ENCODE results near the gene SHQ1. TPM values are rescaled to one million over a fixed set of nuclear protein-coding genes. Genes with fewer than 3 reads are reported as not detected.

The SHQ1 gene
- total RNA-seq, 1 experiment from 2014 or later: 22.3 TPM

DNA sequence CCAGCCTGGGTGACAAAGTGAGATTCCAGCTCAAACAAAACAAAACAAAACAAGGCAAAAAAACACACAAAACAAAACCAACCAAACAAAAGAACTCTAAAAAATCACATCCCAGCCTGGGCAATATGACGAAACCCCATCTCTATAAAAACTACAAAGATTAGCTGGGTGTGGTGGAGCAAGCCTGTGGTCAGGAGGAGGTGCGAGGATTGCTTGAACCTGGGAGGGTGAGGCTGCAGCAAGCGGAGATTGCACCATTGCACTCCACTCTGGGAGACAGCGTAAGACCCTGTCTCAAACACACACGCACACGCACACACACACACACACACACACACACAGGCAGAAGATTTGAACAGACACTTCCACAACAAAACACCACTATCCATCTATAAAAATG is 99.6 kb downstream of the SHQ1 start:
- no peaks in the 10 kb centered on the region for H3K27me3 Mint-ChIP-seq (ENCODE audit: unreplicated experiment)
- H3K4me3 Mint-ChIP-seq (ENCODE audit: low read depth, unreplicated experiment): no peak overlapping the region
- CTCF ChIA-PET: interaction anchor here (0.7 kb wide), 1 partner anchor 83 kb away, joined by 8 read pairs; no protein-coding TSS in a partner anchor
- intact Hi-C loops (cut with micrococcal nuclease; ENCODE audit: unreplicated experiment): no loop called here
- peaks cover 6% of the 10 kb centered on the region for H3K4me1 Mint-ChIP-seq (ENCODE audit: low read depth, unreplicated experiment)
- H3K36me3 Mint-ChIP-seq (ENCODE audit: insufficient read depth, unreplicated experiment): no peaks in the 10 kb centered on the region
- TF ChIP-seq, protein P1, sequence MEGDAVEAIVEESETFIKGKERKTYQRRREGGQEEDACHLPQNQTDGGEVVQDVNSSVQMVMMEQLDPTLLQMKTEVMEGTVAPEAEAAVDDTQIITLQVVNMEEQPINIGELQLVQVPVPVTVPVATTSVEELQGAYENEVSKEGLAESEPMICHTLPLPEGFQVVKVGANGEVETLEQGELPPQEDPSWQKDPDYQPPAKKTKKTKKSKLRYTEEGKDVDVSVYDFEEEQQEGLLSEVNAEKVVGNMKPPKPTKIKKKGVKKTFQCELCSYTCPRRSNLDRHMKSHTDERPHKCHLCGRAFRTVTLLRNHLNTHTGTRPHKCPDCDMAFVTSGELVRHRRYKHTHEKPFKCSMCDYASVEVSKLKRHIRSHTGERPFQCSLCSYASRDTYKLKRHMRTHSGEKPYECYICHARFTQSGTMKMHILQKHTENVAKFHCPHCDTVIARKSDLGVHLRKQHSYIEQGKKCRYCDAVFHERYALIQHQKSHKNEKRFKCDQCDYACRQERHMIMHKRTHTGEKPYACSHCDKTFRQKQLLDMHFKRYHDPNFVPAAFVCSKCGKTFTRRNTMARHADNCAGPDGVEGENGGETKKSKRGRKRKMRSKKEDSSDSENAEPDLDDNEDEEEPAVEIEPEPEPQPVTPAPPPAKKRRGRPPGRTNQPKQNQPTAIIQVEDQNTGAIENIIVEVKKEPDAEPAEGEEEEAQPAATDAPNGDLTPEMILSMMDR (IDR thresholded peaks at IDR 0.05; ENCODE audit: unreplicated experiment): no peak
- H3K9me3 Mint-ChIP-seq (ENCODE audit: low read depth, unreplicated experiment): no peaks in the 10 kb centered on the region
- no TSS peak for BruUV-seq (replicated peaks)
- no peak overlapping the region for H3K27ac Mint-ChIP-seq (ENCODE audit: unreplicated experiment)
- no peak for DNase-seq

DNA sequence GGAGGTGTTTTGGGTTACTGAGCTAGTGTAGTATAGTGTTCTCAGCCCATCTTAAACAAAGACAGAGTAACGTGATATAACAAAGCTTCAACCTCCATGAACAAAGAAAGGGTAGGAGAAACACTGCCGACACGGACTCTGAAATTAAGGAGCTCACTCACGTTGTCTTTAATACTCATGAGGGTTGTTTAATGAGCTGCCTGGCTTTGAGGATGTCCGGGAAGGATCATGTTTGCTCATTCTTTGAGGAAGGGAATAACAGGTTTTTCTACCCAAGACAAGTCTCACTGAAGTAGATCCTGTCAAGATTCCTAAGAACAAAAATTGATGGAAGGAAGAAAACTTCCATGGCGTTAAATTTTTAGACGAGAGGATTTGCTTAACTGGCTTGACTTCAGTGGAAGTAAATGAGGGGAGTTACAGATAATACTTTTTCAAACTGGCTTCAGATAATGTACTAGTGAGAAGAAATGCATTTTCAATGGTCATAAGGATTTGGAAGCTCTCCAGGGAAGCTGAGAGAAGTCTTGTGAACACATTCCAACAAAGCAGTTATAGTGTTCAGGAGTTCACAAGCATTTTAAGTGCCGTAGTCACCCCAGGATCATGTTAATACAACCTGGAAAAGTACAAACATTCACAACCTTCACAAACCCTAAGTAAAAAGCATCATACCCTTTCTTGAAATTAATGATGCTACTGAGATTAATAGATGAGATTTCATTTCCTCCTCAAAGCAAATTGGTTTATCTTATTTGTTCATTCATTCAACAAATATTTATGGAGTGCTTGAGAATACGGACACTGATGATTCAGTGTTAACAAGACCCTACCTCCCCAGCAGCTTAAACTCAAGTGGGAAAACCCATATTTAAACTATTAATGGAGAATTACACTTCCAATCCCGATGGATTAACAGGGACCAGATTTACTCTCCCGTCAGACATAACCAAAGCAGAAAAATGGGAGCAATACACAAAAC is 101.5 kb downstream of the SHQ1 start:
- H3K27me3 Mint-ChIP-seq (ENCODE audit: unreplicated experiment): no peaks in the 10 kb centered on the region
- intact Hi-C loops (cut with micrococcal nuclease; ENCODE audit: unreplicated experiment): no loop called here
- no peak for DNase-seq
- CTCF ChIA-PET: interaction anchor here (0.6 kb wide), 1 partner anchor 50 kb away, joined by 5 read pairs; no protein-coding TSS in a partner anchor
- no peak overlapping the region for H3K4me3 Mint-ChIP-seq (ENCODE audit: low read depth, unreplicated experiment)
- no peak overlapping the region for H3K27ac Mint-ChIP-seq (ENCODE audit: unreplicated experiment)
- peaks cover 6% of the 10 kb centered on the region for H3K4me1 Mint-ChIP-seq (ENCODE audit: low read depth, unreplicated experiment)
- no TSS peak for BruUV-seq (replicated peaks)
- TF ChIP-seq, protein P1 (IDR thresholded peaks at IDR 0.05; ENCODE audit: unreplicated experiment): no peak
- no peaks in the 10 kb centered on the region for H3K9me3 Mint-ChIP-seq (ENCODE audit: low read depth, unreplicated experiment)
- H3K36me3 Mint-ChIP-seq (ENCODE audit: insufficient read depth, unreplicated experiment): no peaks in the 10 kb centered on the region

DNA sequence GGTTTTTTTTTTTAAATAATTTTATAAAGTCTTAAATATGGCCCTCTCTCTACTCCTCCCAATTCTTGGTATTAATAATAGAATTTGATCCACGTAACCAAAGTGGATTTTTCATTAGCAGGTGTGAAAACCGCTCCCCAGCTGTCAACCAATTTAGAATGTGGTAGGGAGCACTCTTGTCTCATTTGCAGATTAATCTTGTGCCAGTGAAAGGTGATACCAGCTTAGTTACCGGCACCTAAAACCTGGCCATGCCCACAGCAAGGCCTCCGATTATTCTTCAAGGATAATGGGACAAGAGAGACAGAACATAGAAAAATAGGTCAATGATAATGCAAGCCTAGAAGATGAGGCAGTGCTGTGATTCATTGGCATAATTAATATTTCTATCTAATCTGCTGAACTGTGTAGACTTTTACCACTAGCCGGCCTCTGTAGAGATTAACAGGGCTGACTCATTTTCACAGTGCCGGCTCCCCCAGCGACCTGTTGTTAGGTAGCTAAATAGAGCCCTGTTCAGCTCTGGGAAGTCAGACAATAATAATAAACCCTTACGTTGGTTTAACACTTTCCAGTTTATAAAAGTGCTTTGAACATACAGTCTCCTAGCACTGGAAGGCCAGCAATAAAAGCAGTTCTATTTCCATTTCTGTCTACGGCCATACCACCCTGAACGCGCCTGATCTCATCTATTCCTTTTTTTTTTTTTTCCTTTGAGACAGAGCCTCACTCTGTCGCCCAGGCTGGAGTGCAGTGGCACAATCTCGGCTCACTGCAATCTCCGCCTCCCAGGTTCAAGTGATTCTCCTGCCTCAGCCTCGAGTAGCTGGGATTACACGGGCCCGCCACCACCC is 102.9 kb downstream of the SHQ1 start:
- Mint-ChIP-seq H3K27ac (ENCODE audit: unreplicated experiment) (no peak overlapping the region), H3K27me3 (ENCODE audit: unreplicated experiment) (no peaks in the 10 kb centered on the region), H3K4me3 (ENCODE audit: low read depth, unreplicated experiment) (no peak overlapping the region), H3K9me3 (ENCODE audit: low read depth, unreplicated experiment) (no peaks in the 10 kb centered on the region), H3K36me3 (ENCODE audit: insufficient read depth, unreplicated experiment) (no peaks in the 10 kb centered on the region), H3K4me1 (ENCODE audit: low read depth, unreplicated experiment) (peaks cover 6% of the 10 kb centered on the region)
- CTCF ChIA-PET: no interaction called here
- TF ChIP-seq, protein P1 (IDR thresholded peaks at IDR 0.05; ENCODE audit: unreplicated experiment): no peak
- DNase-seq: no peak
- intact Hi-C loops (cut with micrococcal nuclease; ENCODE audit: unreplicated experiment): no loop called here
- no TSS peak for BruUV-seq (replicated peaks)

DNA sequence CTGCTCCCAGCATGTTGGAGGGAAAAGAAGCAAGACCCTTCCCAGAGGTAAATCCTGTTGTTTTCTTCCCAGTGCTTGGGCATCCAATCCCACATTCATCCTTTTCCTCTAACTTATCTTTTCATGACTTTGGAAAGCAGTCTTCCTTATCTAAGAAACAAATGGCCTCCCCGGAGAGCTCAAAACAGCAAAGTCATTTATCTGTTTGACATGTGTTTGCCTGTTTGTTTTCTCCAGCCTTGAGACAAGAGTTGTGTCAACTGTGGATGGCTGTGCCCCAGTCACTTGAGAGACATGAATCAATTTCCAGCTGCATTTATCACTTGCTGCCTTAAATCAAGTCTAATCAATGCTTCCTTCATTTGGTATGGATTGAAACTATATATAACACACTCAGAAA is 103.9 kb downstream of the SHQ1 start:
- Mint-ChIP-seq H3K27ac (ENCODE audit: unreplicated experiment) (no peak overlapping the region), H3K4me3 (ENCODE audit: low read depth, unreplicated experiment) (no peak overlapping the region), H3K9me3 (ENCODE audit: low read depth, unreplicated experiment) (no peaks in the 10 kb centered on the region), H3K36me3 (ENCODE audit: insufficient read depth, unreplicated experiment) (peaks cover under 1% of the 10 kb centered on the region), H3K4me1 (ENCODE audit: low read depth, unreplicated experiment) (peaks cover 12% of the 10 kb centered on the region), H3K27me3 (ENCODE audit: unreplicated experiment) (no peaks in the 10 kb centered on the region)
- DNase-seq: no peak
- intact Hi-C loops (cut with micrococcal nuclease; ENCODE audit: unreplicated experiment): no loop called here
- BruUV-seq (replicated peaks): no TSS peak
- CTCF ChIA-PET: no interaction called here
- TF ChIP-seq, protein P1 (IDR thresholded peaks at IDR 0.05; ENCODE audit: unreplicated experiment): no peak

All from Calu3 (cell line).